Stimulated activated CD4-positive, alpha-beta T cell treated with anti-CD3 and anti-CD28 coated beads, Interleukin-12 subunit alpha, Interleukin-12 subunit beta, amount 100 ng/mL, for 48 hours (primary cell): Measurements from ENCODE around the gene PRRT1B.
A peak's percentile ranks its signal among the peaks of the same experiment; 100 is the strongest.

Experiments
- DNase-seq, 3 donors: peaks; one replicate each; pipeline ENCODE4 v3.0.0-alpha.2; 2020; ENCODE audit warnings: low read depth in 2 of 3, low spot score in 1 of 3

PRRT1B gene

GRCh38 chr9:131522257-131523085 lies 22.9 kb upstream of the PRRT1B start:
- no peak for DNase-seq

GRCh38 chr9:131523086-131523388 lies 22.3 kb upstream of the PRRT1B start:
- no peak for DNase-seq

- DNase-seq: no peak
Observed at GRCh38 chr9:131523451-131524435, 21.6 kb upstream of the PRRT1B start.

DNA sequence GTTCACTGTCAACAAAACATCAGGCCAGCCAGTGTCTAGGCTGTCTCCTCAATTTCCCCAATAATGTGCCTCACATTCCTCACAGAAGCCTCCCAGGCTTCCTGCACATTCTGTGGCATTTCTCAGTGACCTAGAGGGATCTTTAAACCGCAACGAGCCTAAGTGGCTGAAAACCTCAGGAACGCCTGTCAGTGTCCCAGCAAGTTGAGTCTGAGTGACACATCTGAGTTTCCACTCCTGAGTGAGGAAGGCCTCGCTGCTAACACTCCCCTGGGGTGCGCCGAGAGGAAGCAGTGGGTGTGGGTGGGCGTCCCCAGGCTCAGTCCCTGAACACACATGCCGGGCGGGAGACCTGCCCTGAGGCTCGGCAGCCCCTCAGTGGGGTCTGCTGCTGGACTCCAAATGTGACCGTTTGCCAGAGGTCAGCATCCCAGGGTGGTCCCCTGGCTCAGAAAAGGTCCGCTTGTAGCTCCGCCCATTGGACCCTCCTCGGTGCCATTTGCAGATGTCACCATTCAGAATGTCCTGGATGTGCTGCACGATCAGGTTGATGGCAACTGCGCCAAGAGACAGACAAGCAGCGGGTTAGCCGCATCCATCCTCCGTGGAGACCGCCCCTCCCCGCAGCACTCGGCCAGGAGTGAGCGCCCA lies 20.5 kb upstream of the PRRT1B start:
- no peak for DNase-seq

DNA sequence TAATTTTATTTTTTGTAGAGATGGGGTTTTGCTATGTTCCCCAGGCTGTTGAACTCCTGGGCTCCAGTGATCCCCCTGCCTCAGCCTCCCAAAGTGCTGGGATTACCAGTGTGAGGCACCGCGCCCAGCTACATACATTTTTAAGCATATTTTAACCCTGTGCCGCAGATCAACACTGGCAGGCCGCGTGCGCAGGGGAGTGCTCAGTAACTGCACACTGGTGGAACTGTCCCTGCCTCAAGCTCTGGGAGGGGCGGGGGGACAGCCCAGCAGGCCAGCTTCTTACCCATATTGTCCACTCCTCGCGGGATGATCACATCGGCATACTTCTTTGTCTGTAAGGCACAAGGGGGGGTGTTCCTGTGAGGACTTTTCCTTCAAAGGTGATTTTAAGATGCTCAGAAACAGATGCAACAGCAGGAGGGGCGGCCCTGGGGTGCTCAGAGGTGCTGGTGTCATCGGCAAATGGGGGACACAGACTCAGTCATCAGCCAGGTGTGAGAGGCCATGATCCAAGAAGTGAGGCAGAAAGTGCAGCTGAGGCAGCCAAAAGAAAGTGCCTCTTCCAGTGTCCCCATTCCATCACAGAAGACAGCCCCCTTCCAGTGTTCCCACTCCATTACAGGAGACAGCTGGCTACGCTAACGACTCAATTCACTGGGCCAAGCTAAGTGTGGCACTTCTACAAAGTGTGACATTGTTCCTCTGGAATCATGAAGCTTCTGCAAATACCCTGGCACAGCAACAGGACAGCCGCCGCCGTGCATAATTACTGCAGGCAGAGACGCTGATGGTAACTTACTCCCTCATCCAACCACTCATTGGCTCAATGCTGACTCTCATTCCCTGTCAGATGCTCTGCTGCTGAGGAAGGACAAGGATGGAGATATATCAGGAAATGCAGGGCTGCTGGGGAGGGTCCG lies 19.4 kb upstream of the PRRT1B start:
- DNase-seq: no peak

GRCh38 chr9:131528186-131528585 lies 17.1 kb upstream of the PRRT1B start:
- DNase-seq: no peak

DNA sequence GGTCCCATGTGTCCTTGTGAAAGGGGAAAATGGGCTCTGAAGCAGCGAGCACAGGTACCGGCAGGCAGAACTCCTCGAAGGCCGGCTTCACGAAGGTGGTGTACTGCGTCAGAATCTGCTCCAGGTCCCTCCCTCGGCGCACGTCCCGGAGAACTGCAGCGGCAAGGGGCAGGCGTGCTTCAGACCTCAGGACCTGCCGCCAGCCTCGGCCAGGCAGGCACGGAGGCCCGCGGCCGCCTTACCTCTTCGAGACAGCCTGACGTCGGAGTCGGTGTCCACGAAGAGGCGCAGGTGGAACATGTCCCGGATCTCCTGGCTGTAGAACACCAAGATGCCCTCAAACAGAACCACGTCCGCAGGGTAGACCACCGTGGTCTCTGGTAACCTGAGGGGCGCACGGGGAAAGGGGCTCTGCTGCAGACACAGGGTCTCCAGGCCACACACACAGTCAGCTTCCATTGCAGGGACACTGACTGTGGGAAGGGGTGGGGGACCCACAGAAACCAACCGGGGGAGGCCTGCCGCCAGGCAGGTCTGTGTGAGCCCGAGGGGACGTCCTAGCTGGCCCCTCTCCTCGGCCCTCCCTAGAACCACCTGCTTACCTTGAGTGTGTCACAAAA lies 16.3 kb upstream of the PRRT1B start:
- no peak for DNase-seq

GRCh38 chr9:131529597-131530545 lies 15.5 kb upstream of the PRRT1B start:
- DNase-seq: no peak

DNA sequence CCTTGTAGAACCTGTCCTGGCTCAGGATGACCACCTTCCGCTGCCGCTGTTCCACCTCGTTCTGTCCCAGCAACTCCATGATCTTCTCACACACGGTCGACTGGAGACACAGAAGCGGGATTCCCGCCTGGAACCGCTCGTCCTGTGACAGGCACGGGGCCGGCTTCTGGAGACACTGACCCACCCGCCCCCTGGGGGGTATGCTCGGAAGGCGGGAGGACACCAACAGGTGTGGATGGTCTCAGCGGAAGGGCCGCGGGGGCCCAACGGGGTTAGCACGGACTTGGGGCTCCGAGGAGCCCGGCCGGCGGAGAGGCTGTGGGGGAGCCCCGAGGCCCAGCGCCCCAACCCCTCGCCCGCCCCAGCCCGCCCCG lies 14.8 kb upstream of the PRRT1B start:
- DNase-seq: peak in 1 of 3 donors; percentile 12

DNA sequence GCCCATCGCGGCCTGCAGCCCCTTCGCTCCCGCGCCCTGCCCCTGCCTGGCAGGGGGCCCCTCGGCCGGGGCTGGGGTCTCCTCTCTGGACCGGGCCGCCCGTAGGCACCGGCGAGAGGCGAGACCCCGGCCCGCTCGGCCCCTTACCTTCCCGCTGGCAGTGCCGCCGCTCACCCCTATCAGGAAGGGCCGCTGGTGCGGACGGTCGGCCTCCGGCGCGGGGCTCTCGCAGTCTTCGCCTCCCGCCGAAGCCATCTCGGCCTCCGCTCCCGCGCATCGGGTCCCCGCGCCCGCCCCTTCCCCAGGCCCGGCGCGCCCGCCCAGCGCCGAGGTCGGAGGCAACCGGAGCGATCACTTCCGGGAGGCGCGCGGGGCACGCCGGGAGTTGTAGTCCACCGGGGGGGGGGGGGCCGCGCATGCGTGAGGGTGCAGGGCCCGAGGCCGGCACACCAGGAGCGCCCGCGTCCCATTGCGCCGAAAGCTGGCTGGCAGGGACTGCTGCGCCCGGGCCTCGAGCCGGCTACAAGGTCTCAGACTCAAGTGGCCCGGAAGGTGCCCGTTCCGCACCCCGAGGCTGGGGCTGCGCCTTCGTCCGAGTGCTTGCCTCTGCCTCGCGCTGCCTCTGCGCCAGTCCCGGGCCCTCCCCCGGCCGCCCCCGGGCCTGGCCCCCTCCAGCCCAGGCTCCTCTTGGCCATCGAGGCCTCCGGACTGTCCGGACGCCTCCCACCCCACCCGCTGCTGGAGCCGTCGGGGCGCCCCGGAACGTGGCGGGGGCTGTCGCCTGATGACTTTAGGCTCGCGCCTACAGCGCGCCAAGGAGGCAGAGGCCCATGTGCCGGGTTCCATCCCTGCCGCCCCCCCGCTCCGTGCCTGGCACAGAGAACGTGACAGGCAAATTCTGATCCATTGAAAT lies 14.1 kb upstream of the PRRT1B start, which contains the start of gene UCK1:
Gene UCK1 (minus strand): TSS at position 344 of the 913 bp plus-strand sequence. CDS start 89 bp downstream, at position 255.
- peak; percentile 48 to 71 (median 56) for DNase-seq

DNA sequence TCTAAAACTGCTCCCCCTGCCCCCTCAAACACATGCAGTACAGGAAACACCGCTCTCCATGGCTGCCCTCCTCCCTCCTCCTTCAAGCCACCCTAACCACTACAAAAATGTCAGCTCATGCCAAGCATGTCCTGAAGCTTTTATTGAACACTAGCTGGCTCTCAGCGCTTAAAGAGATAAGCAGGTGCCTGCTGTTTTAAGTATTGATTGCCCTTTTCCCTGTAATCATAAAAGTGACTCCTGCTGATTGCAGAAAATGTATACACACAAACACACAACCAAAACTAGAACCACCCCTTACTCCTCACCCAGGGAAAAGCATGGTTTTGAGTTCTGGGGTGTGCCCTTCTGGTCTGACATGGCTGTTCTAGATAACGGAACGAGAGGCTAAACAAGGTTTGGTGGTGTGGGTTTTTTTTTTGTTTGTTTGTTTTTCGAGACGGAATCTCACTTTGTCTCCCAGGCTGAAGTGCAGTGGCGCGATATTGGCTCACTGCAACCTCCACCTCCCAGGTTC lies 10.5 kb upstream of the PRRT1B start:
- no peak for DNase-seq

DNA sequence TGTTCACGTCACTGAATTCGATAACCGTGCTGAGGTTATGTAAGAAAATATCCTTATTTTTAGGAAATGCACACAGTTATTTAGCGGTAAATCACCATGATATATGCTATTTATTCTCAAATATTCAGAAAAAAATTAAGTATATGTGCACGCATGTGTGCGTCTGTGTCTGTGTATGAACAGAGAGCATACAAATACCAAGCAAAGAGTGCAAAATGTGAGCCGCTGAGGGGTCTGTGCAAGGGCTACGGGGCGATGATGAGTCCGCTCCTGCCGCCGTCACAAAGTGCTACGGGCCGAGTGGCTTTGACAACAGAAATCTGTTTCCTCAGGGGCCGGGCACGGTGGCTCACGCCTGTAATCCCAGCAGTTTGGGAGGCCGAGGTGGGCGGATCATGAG lies 7.4 kb upstream of the PRRT1B start:
- no peak for DNase-seq

- no peak for DNase-seq
Observed at GRCh38 chr9:131539223-131539923, 6.0 kb upstream of the PRRT1B start.

- DNase-seq: no peak
Observed at GRCh38 chr9:131543141-131543540, 2.2 kb upstream of the PRRT1B start.

- DNase-seq: no peak
Observed at GRCh38 chr9:131545786-131546335, 538 bp downstream of the PRRT1B start.

DNA sequence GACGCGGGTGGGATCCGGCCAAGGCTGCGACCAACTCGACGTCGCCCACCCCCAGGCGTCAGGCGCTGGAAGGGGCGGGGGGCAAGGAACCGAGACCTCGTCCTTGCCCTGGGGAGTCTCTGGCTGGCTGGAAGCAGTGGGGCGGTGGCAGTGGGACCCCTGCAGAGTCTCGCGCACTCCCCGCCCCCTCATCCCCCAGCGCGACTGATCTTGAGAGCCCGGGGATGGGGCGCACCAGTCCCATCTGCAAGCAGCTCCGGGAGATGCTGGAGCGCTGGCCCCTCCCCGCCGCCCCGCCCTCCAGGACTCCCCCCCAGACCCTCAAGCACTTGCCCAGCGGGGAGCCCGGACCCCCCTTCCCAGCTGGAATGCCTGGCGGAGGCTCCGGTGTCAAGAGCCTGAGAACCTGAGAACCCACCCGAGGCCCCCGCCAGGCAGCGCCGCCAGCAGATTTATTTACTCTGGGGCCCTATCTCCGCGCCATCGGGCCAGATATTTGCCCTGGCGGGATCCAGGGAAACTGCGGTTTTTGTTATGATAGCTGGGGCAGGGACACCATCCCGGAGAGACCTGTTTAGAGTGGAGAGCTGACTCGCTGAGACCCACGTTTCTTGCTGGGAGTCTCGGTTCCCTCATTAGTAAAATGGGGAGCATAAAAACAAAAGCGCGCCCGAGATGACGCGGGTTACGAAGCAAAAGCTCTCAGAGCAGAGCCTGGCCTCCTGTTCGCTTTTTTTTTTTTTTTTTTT lies 1.2 kb downstream of the PRRT1B start:
- DNase-seq: no peak
